ENCODE measurements around the gene TRIM28.
A peak's percentile ranks its signal among the peaks of the same experiment; 100 is the strongest.
"Not testable (repeated sequence)": the region's sequence is repeated elsewhere in the genome, so short reads cannot be mapped to it uniquely, and the experiment has no call there.

The TRIM28 gene

GRCh38 chr19:58543826-58544590, at the start of gene TRIM28:
TSS of gene TRIM28 (plus strand) at chr19:58544064. CDS start at chr19:58544758, 694 bp downstream.
- peak; percentile 100 for DNase-seq (ENCODE audit: low read depth)

GRCh38 chr19:58497634-58498170, 46.2 kb upstream of the TRIM28 start:
- no peak for DNase-seq (ENCODE audit: low read depth)

- no peak for DNase-seq (ENCODE audit: low read depth)
These were observed 45.4 kb upstream of the TRIM28 start for GRCh38 chr19:58498316-58499020.

- peak; percentile 91 for DNase-seq (ENCODE audit: low read depth)
These were observed 44.6 kb upstream of the TRIM28 start for GRCh38 chr19:58499021-58499927.

GRCh38 chr19:58500242-58500641, 43.6 kb upstream of the TRIM28 start:
- no peak for DNase-seq (ENCODE audit: low read depth)

- DNase-seq (ENCODE audit: low read depth), result not testable (repeated sequence)
These were observed 36.2 kb upstream of the TRIM28 start for GRCh38 chr19:58507602-58508223.

GRCh38 chr19:58509731-58510083, 34.2 kb upstream of the TRIM28 start:
- DNase-seq (ENCODE audit: low read depth), result no peak

- no peak for DNase-seq (ENCODE audit: low read depth)
These were observed 33.6 kb upstream of the TRIM28 start for GRCh38 chr19:58510084-58510862.

- DNase-seq (ENCODE audit: low read depth), result no peak
These were observed 32.3 kb upstream of the TRIM28 start, which contains the start of gene SLC27A5 for GRCh38 chr19:58511353-58512208. TSS of gene SLC27A5 (minus strand) at chr19:58511992. CDS start at chr19:58511955, 37 bp downstream.

- DNase-seq (ENCODE audit: low read depth), result no peak
These were observed 30.6 kb upstream of the TRIM28 start for GRCh38 chr19:58513213-58513693.

- peak; percentile 85 for DNase-seq (ENCODE audit: low read depth)
These were observed 29.9 kb upstream of the TRIM28 start for GRCh38 chr19:58513694-58514563.

GRCh38 chr19:58514564-58515022, 29.3 kb upstream of the TRIM28 start:
- DNase-seq (ENCODE audit: low read depth), result no peak

- DNase-seq (ENCODE audit: low read depth), result no peak
These were observed 28.6 kb upstream of the TRIM28 start for GRCh38 chr19:58515259-58515658.

- no peak for DNase-seq (ENCODE audit: low read depth)
These were observed 27.5 kb upstream of the TRIM28 start for GRCh38 chr19:58516246-58516836.

- no peak for DNase-seq (ENCODE audit: low read depth)
These were observed 26.7 kb upstream of the TRIM28 start for GRCh38 chr19:58516964-58517833.

GRCh38 chr19:58518256-58519086, 25.4 kb upstream of the TRIM28 start:
- DNase-seq (ENCODE audit: low read depth), result no peak

GRCh38 chr19:58519087-58519354, 24.8 kb upstream of the TRIM28 start:
- DNase-seq (ENCODE audit: low read depth), result no peak
